Fibroblast of peridontal ligament (primary cell): Measurements from ENCODE around the gene DNAJB6.
A peak's percentile ranks its signal among the peaks of the same experiment; 100 is the strongest.

Experiments
- DNase-seq: peaks from one replicate; pipeline ENCODE4 v3.0.0-alpha.2; 2010; ENCODE audit errors: extremely low read depth

DNAJB6 gene

DNA sequence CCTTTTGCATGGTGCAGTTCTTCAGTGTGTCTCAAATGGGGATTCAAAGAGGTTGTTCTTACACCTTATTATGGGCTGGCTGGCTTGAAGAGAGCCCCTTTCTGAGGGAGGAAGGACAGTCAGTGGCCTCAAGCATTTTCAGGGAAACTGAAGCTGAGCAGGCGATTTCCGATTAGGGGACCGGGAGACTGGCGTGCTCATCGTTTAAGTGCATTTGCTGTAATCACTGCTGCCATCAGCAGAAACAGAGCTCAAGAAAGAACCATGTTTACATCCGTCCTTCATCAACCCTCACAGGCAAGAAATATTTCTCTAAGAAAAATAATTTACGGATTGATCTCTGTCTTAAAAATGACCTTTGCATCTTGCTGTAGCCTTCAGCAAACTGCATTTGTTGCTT lies 32.2 kb downstream of the DNAJB6 start:
- DNase-seq: no peak

DNA sequence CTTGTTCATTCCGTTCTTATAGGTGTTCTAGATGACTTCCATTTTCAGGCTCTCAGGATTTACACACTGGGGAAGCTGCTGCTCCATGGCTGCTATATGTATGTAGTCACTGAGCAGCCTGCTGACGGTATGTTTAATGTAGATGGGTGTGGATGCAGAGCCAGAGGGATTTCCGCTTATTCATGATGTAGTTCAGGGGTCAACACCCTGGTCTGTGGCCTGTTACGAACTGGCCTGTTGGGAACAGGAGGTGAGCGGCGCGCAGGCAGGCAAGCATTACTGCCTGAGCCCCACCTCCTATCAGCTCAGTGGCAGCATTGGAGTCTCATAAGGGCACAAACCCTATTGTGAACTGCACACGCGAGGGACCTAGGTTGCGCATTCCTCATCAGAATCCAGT lies 33.9 kb downstream of the DNAJB6 start:
- DNase-seq: no peak

DNA sequence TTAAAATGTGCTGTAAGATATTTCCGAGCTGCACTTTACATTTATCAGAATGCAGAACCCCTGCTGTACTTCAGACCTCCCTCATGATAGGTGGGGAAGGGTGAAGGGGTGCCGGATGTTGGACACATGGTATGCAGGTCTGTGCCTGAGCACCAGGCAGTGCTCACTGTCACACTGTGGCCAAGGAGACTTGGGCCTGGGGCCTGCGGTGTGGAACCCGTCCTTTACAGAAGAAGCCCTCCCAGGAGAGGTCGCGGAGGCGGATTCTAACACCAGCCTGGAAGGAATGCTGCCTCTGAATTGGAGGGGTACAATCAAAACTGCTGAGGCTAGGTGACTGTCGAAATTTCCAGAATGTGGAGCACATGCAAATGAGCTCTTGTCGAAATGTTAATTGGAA lies 34.5 kb downstream of the DNAJB6 start:
- no peak for DNase-seq

DNA sequence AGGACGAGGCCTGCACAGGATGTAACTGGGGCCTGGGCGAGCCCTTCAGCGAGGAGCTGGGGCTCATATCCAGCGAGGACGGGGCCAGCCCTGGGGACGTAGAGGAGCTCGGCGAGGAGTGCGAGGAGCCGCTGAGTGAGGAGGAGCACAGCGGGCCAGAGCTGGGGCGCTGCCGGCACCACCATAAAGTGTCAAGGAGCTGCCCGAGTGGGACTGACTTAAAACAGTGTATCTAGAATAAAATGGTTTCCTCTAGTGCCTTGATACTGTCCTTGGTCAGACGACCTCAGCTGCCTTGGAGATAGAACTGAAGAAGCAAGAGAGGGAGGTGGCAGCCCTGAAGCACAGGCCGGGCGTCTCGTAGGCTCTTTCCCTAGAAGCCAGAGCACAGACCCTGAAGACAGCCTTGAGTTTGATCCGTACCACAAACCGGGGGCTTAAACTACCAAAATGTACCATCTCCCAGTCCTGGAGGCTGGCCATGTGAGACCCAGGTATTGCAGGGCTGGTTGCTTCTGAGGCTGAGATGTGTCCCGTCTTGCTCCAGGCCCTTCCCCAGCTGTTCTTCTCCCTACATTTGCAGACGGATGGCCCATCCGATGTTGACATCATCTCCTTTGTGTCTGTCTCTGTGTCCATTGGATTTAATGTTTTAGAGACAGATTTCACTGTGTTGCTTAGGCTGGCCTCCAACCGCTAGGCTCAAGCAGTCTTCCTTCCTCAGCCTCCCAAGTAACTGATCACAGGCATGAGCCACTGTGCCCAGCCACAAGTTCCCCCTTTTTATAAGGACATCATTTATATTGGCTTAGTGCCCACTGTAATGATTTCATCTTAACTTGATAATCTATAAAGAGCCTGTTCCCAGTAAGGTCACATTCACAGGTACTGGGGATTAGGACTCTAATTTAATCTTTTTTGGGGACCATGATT lies 35.8 kb downstream of the DNAJB6 start:
- no peak for DNase-seq

DNA sequence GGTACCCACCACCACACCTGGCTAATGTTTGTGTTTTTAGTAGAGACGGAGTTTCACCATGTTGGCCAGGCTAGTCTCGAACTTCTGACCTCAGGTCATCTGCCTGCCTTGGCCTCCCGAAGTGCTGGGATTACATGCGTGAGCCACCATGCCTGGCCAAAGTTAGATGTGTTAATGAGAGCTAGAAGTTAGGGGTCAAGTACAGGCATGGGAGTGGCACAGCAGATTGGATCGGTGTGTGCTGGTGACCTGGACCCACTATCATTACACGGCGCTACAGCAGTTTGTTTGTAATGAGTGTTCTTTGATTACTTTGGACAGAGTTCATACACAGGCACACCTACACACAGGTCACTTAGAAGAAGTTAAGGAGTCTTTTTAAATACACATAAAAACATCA lies 36.7 kb downstream of the DNAJB6 start:
- DNase-seq: no peak

DNA sequence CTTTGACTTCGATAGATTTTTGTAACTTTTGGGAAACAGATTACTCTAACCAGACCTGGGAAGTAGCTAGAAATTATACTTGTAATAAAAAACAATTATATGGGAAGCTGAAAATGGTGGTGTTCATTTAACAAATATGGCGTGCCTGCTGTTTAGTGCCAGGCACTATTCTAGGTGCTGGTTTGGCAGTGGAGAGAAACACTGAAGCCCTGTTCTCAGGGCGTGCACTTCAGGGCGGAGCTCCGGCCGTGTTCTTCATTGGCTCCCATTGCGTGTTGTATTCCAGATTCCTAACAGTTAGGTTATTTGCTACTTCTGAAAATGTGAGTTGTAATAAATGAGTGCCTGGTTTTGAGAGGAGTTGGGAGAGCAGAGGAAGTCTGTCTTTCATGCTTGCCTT lies 38.6 kb downstream of the DNAJB6 start:
- DNase-seq: no peak

DNA sequence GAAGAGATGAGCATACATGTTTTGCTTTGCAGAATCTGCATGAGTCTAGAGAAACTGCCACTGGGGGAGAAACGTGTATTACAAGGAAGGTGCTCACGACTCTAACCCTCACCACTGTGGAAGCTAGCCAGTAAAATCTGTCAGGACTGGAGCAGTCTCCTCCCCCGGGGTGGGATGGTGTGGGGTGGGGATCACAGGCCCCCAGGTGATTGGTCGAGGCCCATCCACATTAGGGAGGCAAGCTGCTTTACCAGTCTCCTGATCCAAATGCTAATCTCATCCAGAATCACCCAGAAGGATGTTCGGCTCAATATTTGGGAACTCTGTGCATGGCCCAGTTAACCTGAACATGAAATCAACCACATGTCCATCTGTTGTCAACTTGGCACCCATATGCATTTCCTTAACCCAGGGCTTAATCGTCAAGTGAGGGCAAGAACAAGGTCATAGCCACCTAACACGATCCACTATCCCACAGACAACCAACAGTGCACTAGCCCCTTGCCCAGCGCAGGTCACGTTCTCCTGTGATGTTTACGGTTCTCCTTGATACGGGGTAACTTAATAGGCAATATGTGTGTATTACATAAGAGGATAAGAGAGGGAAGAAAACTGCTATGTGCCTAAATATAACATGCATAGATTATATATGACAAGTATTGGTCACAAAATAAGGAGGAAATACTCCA lies 40.8 kb downstream of the DNAJB6 start:
- DNase-seq: no peak

DNA sequence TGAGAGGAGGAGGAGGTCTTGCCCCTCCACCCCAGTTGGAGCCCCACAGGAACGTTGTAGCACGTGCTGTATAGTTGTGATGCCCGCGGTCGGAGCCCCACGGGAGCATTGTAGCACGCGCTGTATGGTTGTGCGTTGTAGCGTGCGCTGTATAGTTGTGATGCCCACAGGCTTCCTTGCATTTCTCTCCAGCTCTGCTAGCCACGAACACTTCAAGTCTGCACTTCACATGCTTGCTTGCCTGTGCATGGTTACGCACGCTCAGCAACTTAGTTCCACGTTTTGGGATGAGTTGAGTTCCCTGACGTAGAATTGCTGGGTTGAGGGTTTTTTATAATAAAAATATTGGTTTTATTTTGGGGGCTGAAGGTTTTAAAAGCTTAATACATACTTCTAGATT lies 41.6 kb downstream of the DNAJB6 start:
- no peak for DNase-seq

DNA sequence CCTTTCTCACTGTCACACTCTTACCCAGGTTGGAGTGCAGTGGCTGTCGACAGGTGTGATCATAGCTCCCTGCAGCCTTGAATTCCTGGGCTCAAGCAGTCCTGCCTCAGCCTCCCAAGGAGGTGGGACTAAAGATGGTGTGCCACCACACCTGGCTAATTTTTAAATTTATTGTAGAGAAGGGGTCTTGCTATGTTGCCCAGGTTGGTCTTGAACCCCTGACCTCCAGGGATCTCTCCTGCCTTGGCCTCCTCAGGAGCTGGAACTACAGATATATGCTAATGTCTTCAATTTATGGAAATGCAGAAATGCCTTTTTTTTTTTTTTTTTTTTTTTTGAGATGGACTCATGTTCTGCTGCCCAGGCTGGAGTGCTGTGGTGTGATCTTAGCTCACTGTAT lies 42.7 kb downstream of the DNAJB6 start:
- DNase-seq: no peak

DNA sequence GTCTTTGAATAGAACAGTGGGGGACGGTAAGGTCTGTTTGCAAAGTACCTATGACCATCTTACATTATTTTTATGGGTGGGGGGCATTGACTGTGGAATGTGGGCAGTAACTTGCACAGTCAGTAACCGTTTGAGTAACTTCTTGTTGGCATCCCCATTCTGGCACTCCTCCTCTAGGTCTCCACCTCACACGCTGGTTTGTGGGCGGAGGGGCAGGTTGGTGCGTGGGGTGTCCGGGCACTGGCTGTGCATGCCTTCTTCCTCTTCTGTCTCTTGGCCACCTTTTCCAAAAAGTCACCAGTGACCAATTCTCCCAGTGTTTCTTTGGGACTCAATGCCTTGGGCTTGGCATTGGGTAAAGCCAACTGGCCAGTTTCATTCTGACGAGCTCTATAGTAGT lies 43.6 kb downstream of the DNAJB6 start:
- DNase-seq: no peak

DNA sequence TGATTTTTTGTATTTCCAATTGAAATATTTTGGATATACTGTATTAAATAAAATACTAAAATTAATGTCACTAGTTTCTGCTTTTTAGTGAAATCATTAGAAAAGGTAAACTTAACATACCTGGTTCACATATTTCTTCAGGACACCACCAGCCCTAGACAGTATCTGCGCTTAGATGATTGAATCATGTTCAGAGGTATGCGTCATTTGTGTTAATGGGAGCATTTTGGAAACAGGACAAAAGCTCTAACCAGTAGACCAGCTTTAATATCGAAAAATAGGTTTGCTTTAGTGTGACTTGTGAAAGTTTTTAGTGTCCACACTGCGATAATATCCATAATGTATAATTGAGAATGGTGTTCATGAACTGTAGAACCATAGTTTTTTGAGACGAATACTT lies 47.1 kb downstream of the DNAJB6 start:
- no peak for DNase-seq

DNA sequence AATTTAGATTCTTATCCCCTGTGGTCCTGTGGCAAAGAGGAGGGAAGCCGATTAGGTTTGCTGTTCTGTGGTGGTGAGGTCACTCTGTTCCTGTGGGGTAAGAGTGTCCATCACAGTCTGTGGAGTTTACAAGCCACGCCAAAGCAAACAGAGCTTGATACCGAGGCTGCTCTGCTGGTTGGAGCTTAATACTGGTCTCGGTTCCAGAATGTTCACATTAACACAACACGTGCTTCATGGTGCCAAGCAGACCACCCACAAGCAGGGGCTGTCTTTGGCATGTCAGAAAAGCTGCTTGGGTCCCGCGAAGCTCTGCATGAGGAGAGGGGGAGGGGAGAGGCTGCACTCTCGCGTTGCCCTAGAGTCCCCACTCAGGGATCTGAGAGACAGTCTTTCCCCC lies 47.5 kb downstream of the DNAJB6 start:
- peak; percentile 17 for DNase-seq

DNA sequence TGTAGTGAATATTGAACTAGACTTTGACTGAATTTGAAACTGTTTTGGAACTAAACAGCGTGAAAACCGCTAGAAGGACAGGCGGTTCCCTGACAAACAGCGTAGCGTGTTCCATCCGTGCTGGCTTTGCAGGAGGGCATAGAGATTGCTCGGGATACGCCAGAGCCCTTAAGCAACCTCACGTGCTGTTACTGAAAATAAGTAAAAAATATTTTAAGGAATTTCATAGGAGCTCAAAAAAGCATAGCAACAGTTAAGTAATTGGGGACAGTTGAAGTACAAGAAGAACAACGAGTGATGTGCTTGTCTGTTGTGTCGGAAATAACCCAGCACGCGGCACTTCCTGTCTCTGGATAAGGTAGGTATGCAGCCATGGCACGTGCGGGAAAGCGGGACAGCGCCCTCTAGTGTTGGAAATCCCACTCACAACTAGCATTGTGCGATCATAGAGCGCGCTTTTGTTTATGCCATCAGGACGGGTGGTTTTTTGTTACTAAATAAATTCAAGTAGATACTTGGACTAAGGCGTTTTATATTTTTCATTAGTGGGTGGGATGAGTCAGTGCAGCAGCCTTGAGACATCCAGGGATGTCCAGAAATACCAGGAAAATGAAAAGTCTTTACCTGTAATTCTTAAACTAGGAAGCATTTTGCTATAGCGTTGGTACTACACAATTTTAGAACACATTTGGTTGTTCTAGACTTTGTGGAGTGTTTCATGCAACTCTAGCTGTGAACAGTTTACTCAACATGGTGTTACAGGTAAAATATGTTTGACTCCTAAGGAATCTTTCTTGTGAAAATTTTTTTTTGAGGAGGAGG lies 50.4 kb downstream of the DNAJB6 start:
- DNase-seq: peak; percentile 71

DNA sequence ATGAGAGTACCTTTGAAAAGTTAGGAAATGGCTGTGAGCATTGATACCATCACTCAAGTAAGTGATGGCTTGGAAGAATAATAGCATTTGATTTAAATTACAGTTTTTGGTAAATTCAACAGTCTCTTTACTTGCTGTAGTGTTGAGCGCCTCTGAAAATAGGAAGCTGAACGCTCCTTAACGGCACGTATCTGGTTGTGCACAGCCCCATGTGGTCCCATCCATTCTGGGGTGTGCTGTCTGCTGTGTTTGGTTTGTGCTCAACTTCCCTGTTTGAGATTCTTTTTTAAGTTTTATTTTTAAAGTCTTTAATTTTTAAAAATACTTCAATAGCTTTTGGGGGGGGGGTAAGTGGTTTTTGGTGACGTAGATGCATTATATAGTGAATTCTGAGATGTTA lies 51.5 kb downstream of the DNAJB6 start:
- DNase-seq: no peak

DNA sequence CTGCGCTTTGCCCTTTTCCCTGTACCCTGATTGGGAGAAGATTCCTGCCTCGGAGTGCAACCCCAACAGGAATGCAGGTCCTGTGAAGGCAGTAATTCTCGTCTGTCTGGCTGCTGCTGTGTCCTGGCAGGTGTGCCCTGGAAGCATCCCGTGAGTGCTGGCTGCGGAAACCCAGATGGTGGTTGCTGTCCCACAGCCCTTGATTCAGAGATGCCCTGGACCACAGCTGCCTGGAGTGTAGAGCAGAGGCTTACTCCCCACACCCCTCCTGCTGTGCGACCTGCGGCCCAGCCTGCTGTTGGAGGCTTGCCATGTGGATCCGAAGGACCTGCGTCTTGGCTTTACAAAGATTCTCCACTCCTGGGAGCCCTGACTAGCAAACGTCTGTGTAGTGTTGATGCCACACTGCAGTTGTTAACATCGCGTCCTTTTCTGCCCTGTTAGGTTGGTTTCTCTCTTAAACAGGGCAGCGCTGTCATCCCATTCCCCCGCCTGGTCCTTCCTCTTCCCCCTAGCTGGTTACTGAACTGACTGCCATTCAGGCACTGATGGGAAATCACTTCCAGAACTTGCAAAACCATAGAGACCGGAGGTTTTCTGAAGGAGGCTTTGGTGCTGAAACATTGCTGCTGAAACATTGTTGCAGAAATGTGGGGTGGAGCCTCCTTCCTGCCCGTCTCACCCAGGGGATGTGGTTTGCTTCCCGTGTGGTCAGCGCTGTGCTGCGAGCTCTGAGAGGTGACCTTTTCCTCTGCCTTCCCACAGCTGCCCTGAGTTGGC lies 53.3 kb downstream of the DNAJB6 start:
- peak; percentile 66 for DNase-seq

DNA sequence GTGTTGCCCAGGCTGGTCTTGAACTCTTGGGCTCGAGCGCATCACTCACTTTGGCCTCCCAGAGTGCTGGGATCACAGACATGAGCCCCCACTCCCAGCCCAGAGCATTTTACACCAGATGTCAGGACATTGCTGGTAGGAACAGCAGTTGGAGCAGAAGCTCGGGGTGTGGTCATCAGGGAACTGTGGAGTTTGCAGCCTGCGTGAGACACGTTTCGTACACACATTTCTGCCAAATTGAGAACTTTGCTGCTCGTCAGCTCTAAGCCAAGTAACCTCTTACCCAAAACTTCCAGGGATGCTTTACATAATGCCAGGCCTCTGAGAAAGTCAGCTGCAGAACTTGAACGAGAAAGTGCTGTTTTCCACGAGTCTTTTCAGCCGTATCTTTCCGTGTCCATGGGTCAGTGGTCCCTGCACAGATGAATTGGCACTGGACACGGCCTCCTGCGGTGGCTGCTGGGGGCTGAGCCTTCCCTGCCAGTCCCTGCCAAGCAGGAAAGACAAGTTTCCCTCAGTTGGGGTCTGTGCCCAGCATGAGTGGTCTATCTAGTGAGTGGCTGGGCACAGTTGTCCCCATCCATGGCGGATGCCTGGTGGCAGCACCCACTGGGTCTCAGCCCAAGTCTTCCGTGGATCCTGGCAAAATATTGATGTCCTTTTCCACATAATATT lies 54.4 kb downstream of the DNAJB6 start:
- no peak for DNase-seq

DNA sequence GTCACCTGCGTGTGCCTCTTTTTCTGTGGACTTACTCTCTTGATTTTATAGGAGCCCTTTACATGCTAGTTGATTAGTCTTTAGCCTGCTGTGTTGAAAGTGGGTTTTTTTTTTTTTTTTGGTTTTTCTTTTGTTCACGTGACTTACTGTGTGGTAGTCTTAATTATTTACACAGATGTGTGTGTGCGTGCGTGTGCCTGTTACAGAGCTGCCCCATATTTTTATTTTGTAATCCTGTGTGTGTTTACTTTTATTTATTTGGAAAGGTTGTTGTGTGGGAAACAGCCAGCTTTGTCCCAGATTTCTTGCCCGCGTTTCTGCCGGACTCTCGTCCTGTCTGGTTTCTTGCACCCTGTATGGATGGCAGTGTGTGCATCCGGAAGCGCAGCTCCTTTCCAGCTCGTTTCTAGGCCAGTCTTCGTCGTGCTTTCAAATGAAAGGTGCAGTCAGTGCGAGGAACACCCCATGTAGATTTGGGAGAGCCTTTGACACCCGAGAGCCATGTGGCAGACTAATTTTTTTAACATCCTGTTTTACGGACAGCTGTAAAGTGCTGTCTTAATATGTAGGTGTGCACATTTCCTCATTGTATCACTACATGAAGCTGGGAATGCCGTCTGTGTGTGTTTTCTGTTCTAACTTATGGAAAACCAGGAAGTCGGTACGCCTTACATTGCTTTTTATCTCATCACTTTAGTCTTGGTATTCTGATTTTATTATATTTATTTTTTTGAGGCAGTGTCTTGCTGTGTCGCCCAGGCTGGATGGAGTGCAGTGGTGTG lies 55.6 kb downstream of the DNAJB6 start:
- no peak for DNase-seq

DNA sequence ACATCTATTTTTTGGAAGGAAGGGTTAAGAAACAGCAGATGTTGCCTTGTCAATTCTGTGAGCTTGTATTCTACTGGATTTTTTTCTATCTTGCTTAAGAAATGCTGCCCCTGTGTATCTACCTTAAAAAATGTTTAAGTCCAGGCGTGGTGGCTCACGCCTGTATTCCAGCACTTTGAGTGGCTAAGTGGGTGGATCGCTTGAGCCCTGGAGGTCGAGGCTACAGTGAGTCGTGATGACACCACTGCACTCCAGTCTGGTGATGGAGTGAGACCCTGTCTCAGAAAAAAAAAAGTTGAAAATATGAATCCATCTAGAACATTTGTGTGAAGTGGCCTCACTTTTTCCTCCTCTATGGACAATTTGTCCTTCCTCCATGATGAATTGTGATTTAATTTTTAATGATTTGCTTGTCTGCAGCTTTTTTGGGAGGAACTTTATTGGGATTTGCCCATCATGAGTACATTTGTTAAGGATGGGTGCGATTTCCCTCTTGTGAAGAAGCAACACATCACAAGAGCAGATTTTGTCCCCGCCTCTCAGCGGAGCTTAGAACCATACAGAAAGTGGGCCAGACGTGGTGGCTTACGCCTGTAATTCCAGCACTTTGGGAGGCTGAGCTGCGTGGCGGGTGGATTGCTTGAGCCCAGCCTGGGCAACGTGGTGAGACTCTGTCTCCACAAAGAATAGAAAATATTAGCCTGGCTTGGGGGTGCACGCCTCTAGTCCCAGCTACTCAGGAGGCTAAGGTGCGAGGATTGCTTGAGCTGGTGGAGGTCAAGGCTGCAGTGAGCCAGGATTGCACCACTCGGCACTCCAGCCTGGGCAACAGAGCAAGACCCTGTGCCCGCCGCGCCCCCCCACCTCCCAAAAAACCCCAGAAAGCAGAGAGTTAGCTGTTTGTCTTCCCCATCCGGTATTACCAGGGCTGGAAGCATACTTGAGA lies 57.7 kb downstream of the DNAJB6 start:
- no peak for DNase-seq

DNA sequence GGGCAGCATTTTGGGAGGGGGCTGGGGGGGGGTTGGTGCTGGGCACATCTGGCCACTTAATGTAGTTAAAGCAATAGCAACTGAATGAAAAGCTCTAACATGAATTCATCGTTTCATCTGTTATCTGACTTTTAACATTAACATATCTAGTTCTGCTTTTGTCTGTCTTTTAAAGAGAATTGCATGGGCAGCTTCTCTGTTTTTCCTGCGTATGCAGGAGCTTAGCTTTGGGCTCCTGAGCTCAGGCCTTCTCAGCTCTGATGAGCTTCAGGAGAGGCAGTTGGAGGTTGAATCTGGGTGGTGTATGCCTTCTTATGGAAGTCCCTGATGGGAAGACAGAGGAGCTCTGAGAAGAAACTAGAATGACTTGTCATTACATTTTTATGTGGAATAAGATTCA lies 58.4 kb downstream of the DNAJB6 start:
- DNase-seq: no peak
